HCT116 (cell line): ENCODE measurements around the gene UMODL1. TPM values are rescaled to one million over a fixed set of nuclear protein-coding genes. Genes with fewer than 3 reads are reported as not detected.

ENCODE experiments used
- ATAC-seq: fragments of 200-7000 bp; cut with Tn5 transposase; 2 replicates; pipeline ENCODE4 v1.9.1; 2020; ENCODE audit warnings: mild to moderate bottlenecking, moderate library complexity
- BruUV-seq: library from RNA; stranded (reverse); fragments of 400-500 nt; replicated peaks from 2 replicates; lab custom pipeline; 2021; lab: Mats Ljungman, UMichigan
- CTCF ChIA-PET: fragments of 300-600 bp; sonication (Branson Sonifier 250); formaldehyde crosslinking; loops from one replicate; lab custom pipeline; 2021; ENCODE audit warnings: antibody characterized with exemption; lab: Charles Lee
- POLR2A ChIA-PET: fragments of 300-600, 350-600 bp; sonication (Branson Sonifier 250); formaldehyde crosslinking; loops from one replicate; lab custom pipeline; 2021; ENCODE audit warnings: antibody characterized with exemption; lab: Charles Lee
- RAD21 ChIA-PET, 2 experiments: fragments of 300-600 bp; sonication (Branson Sonifier 250); formaldehyde crosslinking; loops; one replicate each; lab custom pipeline; 2023; ENCODE audit warnings: low total read pairs in 2 of 2; ENCODE audit not compliant: uncharacterized antibody in 2 of 2, unreplicated experiment in 2 of 2, low non-redundant PET in 1 of 2; lab: Charles Lee
- DNase-seq: peaks from one replicate; pipeline ENCODE4 v3.0.0-alpha.2; 2010; ENCODE audit warnings: low read depth, low spot score
- H2AFZ ChIP-seq: fragments of 200-600 bp; shearing (Covaris generic), sonication (generic); 2 replicates; pipeline ENCODE4 v1.6.1; 2017; ENCODE audit warnings: low read depth, mixed run types, mixed read lengths, antibody characterized with exemption, low read length; ENCODE audit not compliant: poor library complexity, severe bottlenecking
- H3K27ac ChIP-seq: 2 replicates; pipeline ENCODE4 v1.5.1; 2012; ENCODE audit warnings: low read depth, low read length
- H3K27me3 ChIP-seq: fragments of 200-600 bp; sonication (generic); 2 replicates; pipeline ENCODE4 v1.6.1; 2016; ENCODE audit warnings: mixed run types, low read length, mixed read lengths; ENCODE audit not compliant: insufficient read depth
- H3K36me3 ChIP-seq, 2 experiments: fragments of 200-500 bp in 1 of 2; fragments of 200-600 bp in 1 of 2; sonication (Bioruptor generic) in 1 of 2; sonication (generic) in 1 of 2; 2 replicates each; pipeline versions ENCODE4 v1.5.1 to v1.6.1; 2014 to 2016; ENCODE audit warnings: low read length in 2 of 2, inconsistent platforms in 1 of 2, mixed read lengths in 1 of 2, mixed run types in 1 of 2; ENCODE audit not compliant: insufficient read depth in 2 of 2, control insufficient read depth in 1 of 2
- H3K4me1 ChIP-seq, 2 experiments: fragments of 200-600 bp in 1 of 2; sonication (generic) in 1 of 2; 2 replicates each; pipeline versions ENCODE4 v1.5.1 to v1.6.1; 2012 to 2017; ENCODE audit warnings: low read length in 2 of 2, inconsistent platforms in 1 of 2, mild to moderate bottlenecking in 1 of 2, mixed read lengths in 1 of 2, mixed run types in 1 of 2, moderate library complexity in 1 of 2; ENCODE audit not compliant: insufficient read depth in 2 of 2, control insufficient read depth in 1 of 2
- H3K4me2 ChIP-seq: fragments of 200-600 bp; sonication (generic); 2 replicates; pipeline ENCODE4 v1.6.1; 2017; ENCODE audit warnings: mixed run types, low read length, mixed read lengths
- H3K4me3 ChIP-seq, 2 experiments: fragments of 200-600 bp in 1 of 2; sonication (generic) in 1 of 2; replicated peaks in 1 of 2; 2 replicates each; pipeline ENCODE4 v1.5.1; 2011 to 2016; ENCODE audit warnings: low read length in 2 of 2, control low read depth in 1 of 2, low read depth in 1 of 2, mild to moderate bottlenecking in 1 of 2, mixed read lengths in 1 of 2, mixed run types in 1 of 2
- H3K79me2 ChIP-seq: fragments of 200-600 bp; sonication (generic); 2 replicates; pipeline ENCODE4 v1.6.1; 2017; ENCODE audit warnings: mild to moderate bottlenecking, mixed run types, low read length, moderate library complexity, mixed read lengths; ENCODE audit not compliant: insufficient read depth
- H3K9ac ChIP-seq: fragments of 200-600 bp; sonication (generic); 2 replicates; pipeline ENCODE4 v1.6.1; 2016; ENCODE audit warnings: low read length, mixed read lengths
- H3K9me2 ChIP-seq: fragments of 200-600 bp; sonication (generic), shearing (Covaris generic); 2 replicates; pipeline ENCODE4 v1.6.1; 2017; ENCODE audit warnings: mixed run types, mild to moderate bottlenecking, moderate library complexity; ENCODE audit not compliant: insufficient read depth
- H3K9me3 ChIP-seq, 2 experiments: fragments of 200-500 bp in 1 of 2; fragments of 200-600 bp in 1 of 2; sonication (Bioruptor generic) in 1 of 2; sonication (generic) in 1 of 2; 2 replicates each; pipeline ENCODE4 v1.6.1; 2014 to 2017; ENCODE audit warnings: low read length in 2 of 2, mixed read lengths in 2 of 2, inconsistent platforms in 1 of 2, low read depth in 1 of 2, mild to moderate bottlenecking in 1 of 2, mixed run types in 1 of 2, moderate library complexity in 1 of 2; ENCODE audit not compliant: control insufficient read depth in 1 of 2, insufficient read depth in 1 of 2
- H4K20me1 ChIP-seq: fragments of 200-600 bp; sonication (generic), shearing (Covaris generic); 2 replicates; pipeline ENCODE4 v1.6.1; 2017; ENCODE audit warnings: mixed run types, mild to moderate bottlenecking, moderate library complexity; ENCODE audit not compliant: insufficient read depth
- JUND ChIP-seq: IDR thresholded peaks from 2 replicates; pipeline ENCODE4 v1.6.1; 2012
- SRF ChIP-seq: IDR thresholded peaks from 2 replicates; pipeline ENCODE4 v1.6.1; 2012; ENCODE audit warnings: low read depth
- ZFX ChIP-seq: fragments of 450-650 bp; IDR thresholded peaks from 2 replicates; pipeline ENCODE4 v1.6.1; 2017
- ZNF274 ChIP-seq: fragments of 200-500 bp; sonication (Bioruptor generic); IDR thresholded peaks from 2 replicates; pipeline ENCODE4 v1.6.1; 2014; ENCODE audit warnings: mild to moderate bottlenecking, low read depth, low read length, inconsistent platforms
- intact Hi-C: fragments of 100-400 bp; cut with micrococcal nuclease; formaldehyde crosslinking; loops from 2 replicates; pipeline ENCODE4 v1.10.0; 2022
- total RNA-seq: library from RNA; stranded (reverse); gene quantifications from one replicate; pipeline ENCODE4 v1.2.1, GENCODE V29; 2021; ENCODE audit not compliant: unreplicated experiment
- TF ChIP-seq, protein P1 (sequence below): IDR thresholded peaks from 2 replicates; pipeline ENCODE4 v1.6.1; 2012; ENCODE audit warnings: low read depth
- TF ChIP-seq, protein P2 (sequence below), 3 experiments: fragments of 200-600 bp in 1 of 3; sonication (generic) in 1 of 3; IDR thresholded peaks in 2 of 3; conservative IDR thresholded peaks in 1 of 3; 2 replicates each; pipeline ENCODE4 v1.5.1; 2012 to 2017; ENCODE audit warnings: low read depth in 2 of 3, low read length in 2 of 3, antibody characterized with exemption in 1 of 3, borderline replicate concordance in 1 of 3, control low read depth in 1 of 3, mild to moderate bottlenecking in 1 of 3, mixed read lengths in 1 of 3, mixed run types in 1 of 3, moderate library complexity in 1 of 3; ENCODE audit not compliant: insufficient read depth in 1 of 3

Gene UMODL1
- total RNA-seq, 1 experiment from 2014 or later = not detected

DNA sequence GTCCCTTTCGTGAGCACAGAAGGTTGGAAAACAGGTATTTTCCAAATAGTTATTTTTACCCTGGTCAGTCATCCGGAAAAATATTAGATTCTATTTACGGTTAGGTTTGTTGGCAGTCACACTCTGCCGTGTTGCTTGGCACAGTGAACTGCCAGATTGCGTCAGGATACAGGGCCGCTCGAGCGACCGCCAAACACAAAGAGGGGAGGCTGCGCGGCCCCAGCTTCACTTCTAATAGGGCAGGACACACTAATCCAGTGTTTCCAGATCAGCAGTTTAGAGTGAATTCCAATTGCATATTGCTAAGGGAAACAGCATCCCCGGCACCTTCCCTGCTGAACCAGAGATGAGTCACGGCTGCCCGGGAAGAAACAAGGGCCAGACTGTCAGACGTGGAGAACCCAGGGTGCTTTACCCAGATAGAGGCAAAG lies 22.9 kb downstream of the UMODL1 start:
- Histone ChIP-seq H2AFZ (no peak overlapping the region), H3K4me3 (no peak overlapping the region), H3K9me2 (no peaks in the 10 kb centered on the region), H3K27ac (no peak overlapping the region), H4K20me1 (no peaks in the 10 kb centered on the region), H3K36me3 (no peaks in the 10 kb centered on the region), H3K27me3 (peaks cover 7% of the 10 kb centered on the region; the same call in 1 of the 2 replicates), H3K79me2 (no peaks in the 10 kb centered on the region), H3K4me2 (no peak overlapping the region), H3K9me3 (peaks cover 0 to 5% of the 10 kb centered on the region in 2 experiments; a peak in 1 of 4 replicates), H3K9ac (no peak overlapping the region), H3K4me1 (peaks cover 8 to 20% of the 10 kb centered on the region in 2 experiments)
- ATAC-seq (no peak), DNase-seq (no peak)
- ChIA-PET POLR2A (no interaction called here), CTCF (no interaction called here), RAD21 (no interaction called here)
- intact Hi-C loops = no loop called here
- TF ChIP-seq, protein P1, sequence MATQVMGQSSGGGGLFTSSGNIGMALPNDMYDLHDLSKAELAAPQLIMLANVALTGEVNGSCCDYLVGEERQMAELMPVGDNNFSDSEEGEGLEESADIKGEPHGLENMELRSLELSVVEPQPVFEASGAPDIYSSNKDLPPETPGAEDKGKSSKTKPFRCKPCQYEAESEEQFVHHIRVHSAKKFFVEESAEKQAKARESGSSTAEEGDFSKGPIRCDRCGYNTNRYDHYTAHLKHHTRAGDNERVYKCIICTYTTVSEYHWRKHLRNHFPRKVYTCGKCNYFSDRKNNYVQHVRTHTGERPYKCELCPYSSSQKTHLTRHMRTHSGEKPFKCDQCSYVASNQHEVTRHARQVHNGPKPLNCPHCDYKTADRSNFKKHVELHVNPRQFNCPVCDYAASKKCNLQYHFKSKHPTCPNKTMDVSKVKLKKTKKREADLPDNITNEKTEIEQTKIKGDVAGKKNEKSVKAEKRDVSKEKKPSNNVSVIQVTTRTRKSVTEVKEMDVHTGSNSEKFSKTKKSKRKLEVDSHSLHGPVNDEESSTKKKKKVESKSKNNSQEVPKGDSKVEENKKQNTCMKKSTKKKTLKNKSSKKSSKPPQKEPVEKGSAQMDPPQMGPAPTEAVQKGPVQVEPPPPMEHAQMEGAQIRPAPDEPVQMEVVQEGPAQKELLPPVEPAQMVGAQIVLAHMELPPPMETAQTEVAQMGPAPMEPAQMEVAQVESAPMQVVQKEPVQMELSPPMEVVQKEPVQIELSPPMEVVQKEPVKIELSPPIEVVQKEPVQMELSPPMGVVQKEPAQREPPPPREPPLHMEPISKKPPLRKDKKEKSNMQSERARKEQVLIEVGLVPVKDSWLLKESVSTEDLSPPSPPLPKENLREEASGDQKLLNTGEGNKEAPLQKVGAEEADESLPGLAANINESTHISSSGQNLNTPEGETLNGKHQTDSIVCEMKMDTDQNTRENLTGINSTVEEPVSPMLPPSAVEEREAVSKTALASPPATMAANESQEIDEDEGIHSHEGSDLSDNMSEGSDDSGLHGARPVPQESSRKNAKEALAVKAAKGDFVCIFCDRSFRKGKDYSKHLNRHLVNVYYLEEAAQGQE = no peak
- TF ChIP-seq ZFX (no peak), JUND (no peak)
- no TSS peak for BruUV-seq

DNA sequence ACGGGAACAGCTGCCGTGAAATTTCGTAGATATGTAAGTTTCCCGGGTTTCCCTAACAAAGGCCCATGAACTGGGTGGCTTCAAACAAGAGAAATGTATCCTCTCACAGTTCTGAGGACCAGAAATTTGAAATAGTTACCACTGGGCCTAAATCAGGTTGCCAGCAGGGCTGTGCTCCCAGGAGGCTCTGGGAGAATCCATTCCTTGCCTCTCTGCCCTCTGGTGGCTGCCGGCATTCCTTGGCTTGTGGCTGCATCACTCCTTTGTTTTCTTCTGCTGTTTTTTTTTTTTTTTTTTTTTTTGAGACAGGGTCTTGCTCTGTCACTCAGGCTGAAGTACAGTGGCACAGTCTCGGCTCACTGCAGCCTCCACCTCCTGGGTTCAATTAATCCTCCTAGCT lies 23.7 kb downstream of the UMODL1 start:
- ChIA-PET CTCF (no interaction called here), POLR2A (no interaction called here)

More for the DNA sequence above, 23.7 kb downstream of the UMODL1 start:
- Histone ChIP-seq H3K9ac (no peak overlapping the region), H2AFZ (no peak overlapping the region), H3K9me2 (no peaks in the 10 kb centered on the region), H3K79me2 (no peaks in the 10 kb centered on the region), H3K4me2 (no peak overlapping the region), H3K9me3 (peaks cover 0 to 5% of the 10 kb centered on the region in 2 experiments; a peak in 1 of 4 replicates), H3K27ac (no peak overlapping the region), H3K27me3 (peaks cover 7% of the 10 kb centered on the region; the same call in 1 of the 2 replicates), H3K4me3 (no peak overlapping the region), H4K20me1 (no peaks in the 10 kb centered on the region), H3K36me3 (no peaks in the 10 kb centered on the region), H3K4me1 (peaks cover 8 to 20% of the 10 kb centered on the region in 2 experiments)
- TF ChIP-seq SRF (no peak), ZNF274 (no peak), ZFX (no peak)
- TF ChIP-seq, protein P2, sequence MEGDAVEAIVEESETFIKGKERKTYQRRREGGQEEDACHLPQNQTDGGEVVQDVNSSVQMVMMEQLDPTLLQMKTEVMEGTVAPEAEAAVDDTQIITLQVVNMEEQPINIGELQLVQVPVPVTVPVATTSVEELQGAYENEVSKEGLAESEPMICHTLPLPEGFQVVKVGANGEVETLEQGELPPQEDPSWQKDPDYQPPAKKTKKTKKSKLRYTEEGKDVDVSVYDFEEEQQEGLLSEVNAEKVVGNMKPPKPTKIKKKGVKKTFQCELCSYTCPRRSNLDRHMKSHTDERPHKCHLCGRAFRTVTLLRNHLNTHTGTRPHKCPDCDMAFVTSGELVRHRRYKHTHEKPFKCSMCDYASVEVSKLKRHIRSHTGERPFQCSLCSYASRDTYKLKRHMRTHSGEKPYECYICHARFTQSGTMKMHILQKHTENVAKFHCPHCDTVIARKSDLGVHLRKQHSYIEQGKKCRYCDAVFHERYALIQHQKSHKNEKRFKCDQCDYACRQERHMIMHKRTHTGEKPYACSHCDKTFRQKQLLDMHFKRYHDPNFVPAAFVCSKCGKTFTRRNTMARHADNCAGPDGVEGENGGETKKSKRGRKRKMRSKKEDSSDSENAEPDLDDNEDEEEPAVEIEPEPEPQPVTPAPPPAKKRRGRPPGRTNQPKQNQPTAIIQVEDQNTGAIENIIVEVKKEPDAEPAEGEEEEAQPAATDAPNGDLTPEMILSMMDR (IDR thresholded peaks at IDR 0.05 in 2 of 3, conservative IDR thresholded peaks at IDR 0.05 in 1 of 3; ENCODE audit: borderline replicate concordance in 1 of 3, insufficient read depth in 1 of 3, low read depth in 2 of 3, low read length in 2 of 3) = 0 out of 6 replicates have a peak, but pooled peaks of 1 of the 3 experiments have one; percentile 14
- BruUV-seq = no TSS peak
- ATAC-seq (no peak), DNase-seq (no peak)
- RAD21 ChIA-PET = no interaction called here
- intact Hi-C loops = no loop called here
